GM10266 (cell line): Measurements from ENCODE around the gene GRAMD1A.

Experiments used
- DNase-seq: peaks from one replicate; pipeline ENCODE4 v3.0.0; 2012; ENCODE audit errors: extremely low spot score
- TF ChIP-seq, protein P1 (sequence below): IDR thresholded peaks from 2 replicates; pipeline ENCODE4 v1.5.1; 2012; ENCODE audit warnings: mild to moderate bottlenecking, low read depth; ENCODE audit not compliant: control insufficient read depth, insufficient read depth; ENCODE audit errors: missing control alignments

Gene GRAMD1A

DNA sequence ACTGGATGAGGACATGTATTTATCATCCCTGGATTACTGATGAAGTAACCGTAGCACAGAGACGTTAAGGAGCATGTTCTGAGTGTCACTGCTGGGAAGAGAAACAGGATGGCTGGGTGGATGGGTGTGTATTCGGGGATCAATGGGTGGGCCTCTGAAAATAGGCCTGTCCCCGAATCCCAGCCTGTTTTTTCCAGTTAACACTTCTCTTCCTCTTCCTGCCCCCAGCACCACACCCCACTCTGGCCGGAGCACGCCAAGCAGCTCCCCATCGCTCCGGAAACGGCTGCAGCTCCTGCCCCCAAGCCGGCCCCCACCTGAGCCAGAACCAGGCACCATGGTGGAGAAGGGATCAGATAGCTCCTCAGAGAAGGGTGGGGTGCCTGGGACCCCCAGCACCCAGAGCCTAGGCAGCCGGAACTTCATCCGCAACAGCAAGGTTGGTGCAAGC lies 8.8 kb downstream of the GRAMD1A start:
- TF ChIP-seq, protein P1, sequence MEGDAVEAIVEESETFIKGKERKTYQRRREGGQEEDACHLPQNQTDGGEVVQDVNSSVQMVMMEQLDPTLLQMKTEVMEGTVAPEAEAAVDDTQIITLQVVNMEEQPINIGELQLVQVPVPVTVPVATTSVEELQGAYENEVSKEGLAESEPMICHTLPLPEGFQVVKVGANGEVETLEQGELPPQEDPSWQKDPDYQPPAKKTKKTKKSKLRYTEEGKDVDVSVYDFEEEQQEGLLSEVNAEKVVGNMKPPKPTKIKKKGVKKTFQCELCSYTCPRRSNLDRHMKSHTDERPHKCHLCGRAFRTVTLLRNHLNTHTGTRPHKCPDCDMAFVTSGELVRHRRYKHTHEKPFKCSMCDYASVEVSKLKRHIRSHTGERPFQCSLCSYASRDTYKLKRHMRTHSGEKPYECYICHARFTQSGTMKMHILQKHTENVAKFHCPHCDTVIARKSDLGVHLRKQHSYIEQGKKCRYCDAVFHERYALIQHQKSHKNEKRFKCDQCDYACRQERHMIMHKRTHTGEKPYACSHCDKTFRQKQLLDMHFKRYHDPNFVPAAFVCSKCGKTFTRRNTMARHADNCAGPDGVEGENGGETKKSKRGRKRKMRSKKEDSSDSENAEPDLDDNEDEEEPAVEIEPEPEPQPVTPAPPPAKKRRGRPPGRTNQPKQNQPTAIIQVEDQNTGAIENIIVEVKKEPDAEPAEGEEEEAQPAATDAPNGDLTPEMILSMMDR, result no peak
- DNase-seq, result no peak

DNA sequence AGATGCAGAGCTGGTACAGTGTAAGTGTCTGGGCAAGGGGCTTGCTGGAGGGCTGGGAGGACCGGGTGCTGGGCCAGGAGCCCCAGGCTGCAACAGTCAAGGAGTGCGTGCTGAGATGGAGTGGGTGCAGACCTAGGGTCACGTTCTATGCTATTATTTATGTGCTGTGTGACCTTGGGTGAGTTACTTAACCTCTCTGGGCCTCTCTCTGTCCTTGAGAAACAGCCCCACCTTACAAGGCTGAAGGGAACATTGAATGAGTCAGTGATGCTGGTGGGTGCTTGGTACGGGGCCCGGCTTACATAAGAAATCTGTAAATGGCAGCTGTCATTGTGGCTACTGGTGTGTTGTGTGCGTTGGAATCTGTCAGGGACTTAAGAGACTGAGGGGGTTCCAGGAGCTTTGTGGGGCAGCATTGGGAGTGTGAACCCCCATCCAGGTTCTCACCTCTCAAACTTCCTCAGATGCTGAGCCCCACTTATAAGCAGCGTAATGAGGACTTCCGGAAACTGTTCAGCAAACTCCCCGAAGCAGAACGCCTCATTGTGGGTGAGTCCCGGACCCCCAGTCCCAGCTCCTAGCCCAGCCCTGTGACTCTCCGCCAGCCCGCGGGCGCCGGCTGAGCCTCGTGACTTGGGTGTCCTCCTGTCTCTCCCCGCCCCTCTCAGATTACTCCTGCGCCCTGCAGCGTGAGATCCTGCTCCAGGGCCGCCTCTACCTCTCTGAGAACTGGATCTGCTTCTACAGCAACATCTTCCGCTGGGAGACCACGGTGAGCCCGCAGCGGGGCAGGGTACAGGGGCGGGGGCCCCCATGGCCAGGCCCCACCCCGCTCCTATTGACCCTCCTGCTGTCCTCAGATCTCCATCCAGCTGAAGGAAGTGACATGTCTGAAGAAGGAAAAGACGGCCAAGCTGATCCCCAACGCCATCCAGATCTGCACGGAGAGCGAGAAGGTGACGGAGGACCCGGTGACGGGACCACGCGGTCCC lies 9.6 kb downstream of the GRAMD1A start:
- no peak for DNase-seq

DNA sequence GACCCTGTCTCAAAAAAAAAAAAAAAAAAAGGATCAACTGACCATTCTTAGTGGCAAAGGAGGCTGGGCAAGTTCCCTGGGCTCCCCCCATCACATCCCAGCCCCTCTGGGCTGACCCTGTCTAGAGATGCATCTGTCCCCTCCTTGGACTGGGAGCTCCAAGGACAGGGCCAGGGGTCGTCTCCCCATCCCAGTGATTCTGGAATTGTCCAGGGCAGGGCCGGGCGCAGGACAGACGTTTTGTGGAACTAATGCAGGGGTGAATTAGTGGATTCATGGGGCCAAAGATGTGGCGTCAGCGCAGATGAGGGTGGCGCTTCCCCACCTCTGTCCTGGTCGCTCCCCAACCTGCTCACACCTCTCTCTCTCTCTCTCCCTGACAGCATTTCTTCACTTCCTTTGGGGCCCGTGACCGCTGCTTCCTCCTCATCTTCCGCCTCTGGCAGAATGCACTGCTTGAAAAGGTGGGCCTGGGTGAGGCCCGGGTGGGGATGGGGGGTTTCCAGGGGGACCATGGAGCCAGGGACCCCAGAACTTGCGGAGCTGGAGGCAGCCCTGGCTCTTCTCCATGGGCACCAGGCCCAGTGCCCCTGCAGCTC lies 11.1 kb downstream of the GRAMD1A start:
- TF ChIP-seq, protein P1, result no peak
- DNase-seq, result no peak

More for the DNA sequence above, 9.6 kb downstream of the GRAMD1A start:
- TF ChIP-seq, protein P1, result no peak

DNA sequence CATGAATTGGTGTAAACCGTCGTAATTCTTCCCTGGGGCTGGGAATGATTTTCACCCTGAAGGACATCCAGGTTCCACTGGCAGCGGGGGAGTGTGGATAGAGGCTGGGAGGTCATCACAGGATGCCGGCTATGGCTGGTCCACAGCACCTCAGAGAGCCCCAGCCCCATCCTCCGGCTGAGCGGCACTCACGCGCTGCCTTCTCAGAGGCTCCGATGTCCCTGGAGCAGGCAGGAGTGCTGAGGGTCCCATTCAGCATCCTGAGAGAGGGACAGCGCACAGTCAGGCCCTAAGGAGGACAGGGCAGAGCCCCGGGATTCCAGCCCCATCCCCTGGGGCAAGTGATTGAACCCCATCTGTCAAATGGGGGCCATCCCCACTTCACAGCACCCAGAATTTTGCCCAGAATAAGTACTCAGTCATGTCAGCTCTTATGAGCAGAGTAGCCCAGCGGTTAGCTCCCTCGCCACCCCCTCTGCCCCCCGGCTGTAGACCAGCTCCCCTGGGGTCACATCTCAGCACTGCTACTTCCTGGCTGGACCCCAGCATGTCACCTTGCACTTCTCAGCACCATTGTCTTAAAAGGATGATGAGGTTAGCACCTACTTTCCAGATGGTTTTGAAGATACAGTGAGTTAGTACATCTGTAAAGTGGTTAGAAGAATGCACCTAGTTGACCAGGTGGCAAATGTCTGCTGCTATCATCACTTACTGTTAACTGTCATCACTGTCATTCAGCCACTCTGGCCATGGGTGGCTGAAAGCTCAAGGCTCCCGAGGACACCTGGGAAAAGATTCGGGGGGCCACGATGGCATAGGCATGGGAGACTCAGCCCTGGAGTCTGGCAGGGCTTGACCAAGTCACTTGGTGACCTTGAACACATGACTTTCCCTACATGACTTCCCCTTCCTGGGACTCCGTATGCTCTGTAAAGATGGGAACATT lies 11.9 kb downstream of the GRAMD1A start:
- TF ChIP-seq, protein P1, result no peak
- no peak for DNase-seq

DNA sequence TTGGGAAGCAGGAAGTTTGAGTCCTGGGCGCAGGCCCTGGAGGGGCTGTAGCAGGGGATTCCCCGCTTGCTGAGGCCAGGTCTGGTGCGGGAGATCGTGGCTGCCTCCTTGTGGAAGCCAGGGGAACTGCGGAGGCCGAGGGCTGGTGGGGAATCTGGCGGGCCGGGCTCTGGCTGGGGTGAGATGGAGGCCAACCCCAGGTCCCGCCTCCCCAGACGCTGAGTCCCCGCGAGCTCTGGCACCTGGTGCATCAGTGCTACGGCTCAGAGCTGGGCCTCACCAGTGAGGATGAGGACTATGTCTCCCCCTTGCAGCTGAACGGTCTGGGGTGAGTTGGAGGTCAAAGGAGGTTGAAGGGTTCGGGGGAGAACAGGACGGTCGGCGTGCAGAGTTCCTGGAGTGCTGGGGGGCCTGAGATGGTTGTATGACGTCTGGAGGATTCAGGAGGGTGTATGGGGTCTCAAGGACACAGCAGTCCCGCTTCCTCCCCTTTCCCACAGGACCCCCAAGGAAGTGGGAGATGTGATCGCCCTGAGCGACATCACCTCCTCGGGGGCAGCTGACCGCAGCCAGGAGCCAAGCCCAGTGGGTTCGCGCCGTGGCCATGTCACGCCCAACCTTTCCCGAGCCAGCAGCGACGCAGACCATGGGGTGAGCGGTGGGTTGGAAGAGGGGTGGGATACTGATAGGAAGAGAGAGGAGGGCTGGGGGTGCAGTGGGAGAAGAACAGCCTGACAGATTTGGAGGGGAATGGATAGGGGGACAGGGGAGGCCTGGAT lies 13.1 kb downstream of the GRAMD1A start:
- peak; percentile 89 for DNase-seq
- TF ChIP-seq, protein P1, result peak; percentile 97
